Esophagus squamous epithelium (tissue), 5 donors: ENCODE results near the gene RPE65. TPM values are rescaled to one million over a fixed set of nuclear protein-coding genes. Genes with fewer than 3 reads are reported as not detected.

Experiments used
- DNase-seq: peaks from one replicate; lab custom pipeline; 2025; lab: John Stamatoyannopoulos, UW
- H3K27ac ChIP-seq, 4 donors: fragments of 200-600 bp; sonication (generic); one replicate each; pipeline ENCODE4 v1.5.1; 2016 to 2019; ENCODE audit warnings: mild to moderate bottlenecking in 1 of 4
- H3K27me3 ChIP-seq, 4 donors: fragments of 200-600 bp; sonication (generic); 1 replicate in 3 of 4; 2 replicates in 1 of 4; pipeline versions ENCODE4 v1.5.1 to v1.6.0; 2017 to 2021; ENCODE audit warnings: antibody characterized with exemption in 1 of 4
- H3K36me3 ChIP-seq, 3 donors: fragments of 200-600 bp; sonication (generic); one replicate each; pipeline ENCODE4 v1.5.1; 2016 to 2019
- H3K4me1 ChIP-seq, 3 donors: fragments of 200-600 bp; sonication (generic); one replicate each; pipeline ENCODE4 v1.5.1; 2017 to 2019
- H3K4me3 ChIP-seq, 4 donors: fragments of 200-600 bp; sonication (generic); 1 replicate in 3 of 4; 2 replicates in 1 of 4; pipeline ENCODE4 v1.5.1; 2016 to 2019; ENCODE audit warnings: mild to moderate bottlenecking in 2 of 4, moderate library complexity in 1 of 4
- H3K9me3 ChIP-seq, 3 donors: fragments of 200-600 bp; sonication (generic); one replicate each; pipeline ENCODE4 v1.5.1; 2016 to 2019
- CTCF ChIP-seq, 6 experiments: fragments of 450-650 bp in 4 of 6; fragments of 200-600 bp in 2 of 6; sonication (generic) in 2 of 6; IDR thresholded peaks; one replicate each; pipeline ENCODE4 v1.5.1; 2016 to 2019; ENCODE audit warnings: antibody characterized with exemption in 6 of 6, mild to moderate bottlenecking in 4 of 6, moderate library complexity in 4 of 6
- POLR2A ChIP-seq, 4 donors: fragments of 450-650 bp; IDR thresholded peaks; one replicate each; pipeline ENCODE4 v1.6.1; 2017; ENCODE audit warnings: antibody characterized with exemption in 4 of 4, mild to moderate bottlenecking in 4 of 4, moderate library complexity in 3 of 4
- WGBS, 2 donors: methylation state at CpG; one replicate each; pipeline ENCODE4 v1.1.5; 2018; 5-methylcytosine and 5-hydroxymethylcytosine counted together
- intact Hi-C: fragments of 100-400 bp; cut with DNase I; formaldehyde crosslinking; loops from one replicate; pipeline ENCODE4 v1.15.0; 2022
- total RNA-seq, 4 donors: library from RNA; depleted of rRNA; stranded (reverse); fragments of >200 nt; gene quantifications; one replicate each; pipeline ENCODE4 v1.1.0, GENCODE V29; 2016
- donor health status: DM: yes; HTN: yes; CAD: no.

RPE65 gene
- not detected for total RNA-seq

DNA sequence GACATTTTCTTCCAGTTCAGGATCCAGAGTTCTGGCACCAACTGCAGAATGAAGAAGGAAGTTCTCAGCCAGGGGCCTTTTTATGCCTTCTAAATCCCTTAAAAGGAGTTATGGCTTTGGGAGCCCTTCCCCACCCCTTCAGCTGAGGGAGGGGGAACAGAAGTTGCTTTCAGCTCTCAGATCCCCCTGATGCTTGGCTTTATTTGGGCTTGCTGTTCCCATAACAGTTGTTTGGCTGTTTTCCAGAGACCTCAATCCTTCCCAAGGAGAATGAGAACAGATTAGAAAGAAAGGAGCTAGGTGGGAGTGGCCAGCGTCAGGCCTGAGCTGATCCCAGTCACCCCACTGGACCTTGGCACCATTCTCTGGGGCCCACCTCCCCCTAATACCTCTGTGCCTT lies at the start of gene RPE65:
Gene RPE65 (minus strand): TSS at position 54 of the 400 bp plus-strand sequence. CDS start 49 bp downstream, at position 5.
- Histone ChIP-seq H3K4me3 (no peak within 1 kb of the TSS), H3K9me3 (no peaks in the 10 kb centered on the region), H3K27ac (no peak within 1 kb of the TSS), H3K4me1 (peaks cover 0 to 20% (median 0%) of the 10 kb centered on the region in 3 donors), H3K36me3 (no peaks in the 10 kb centered on the region), H3K27me3 (no peaks in the 10 kb centered on the region)
- intact Hi-C loops, result no loop called here
- DNase-seq, result no peak
- 33 to 38% methylated on average over 1 of the region's 1 CpG for WGBS, 2 donors
- TF ChIP-seq CTCF (IDR thresholded peaks at IDR 0.05) (no peak), POLR2A (IDR thresholded peaks at IDR 0.05) (no peak)

DNA sequence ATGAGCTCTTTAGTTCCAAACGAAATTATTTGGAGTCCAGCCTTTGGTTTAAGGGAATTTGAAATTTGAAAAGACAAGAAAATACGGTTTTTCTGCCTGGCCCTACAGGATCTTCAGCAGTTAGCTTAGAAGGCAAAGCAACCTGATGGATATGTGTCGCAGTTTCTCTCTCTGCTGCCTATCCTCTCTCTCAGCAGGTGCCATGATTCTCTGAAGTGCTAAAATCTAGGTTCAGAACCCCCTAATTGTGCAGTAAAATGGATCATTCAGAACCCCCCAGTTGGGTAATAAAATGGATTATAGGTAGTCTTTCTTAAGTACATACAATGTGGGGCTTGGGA lies 47.6 kb upstream of the RPE65 start:
- peak overlapping the region in 3 of 4 donors; percentile 41 to 75 (median 59) for H3K27ac ChIP-seq
- no peak for DNase-seq
- no peaks in the 10 kb centered on the region for H3K9me3 ChIP-seq
- H3K4me1 ChIP-seq, result peaks cover 0 to 28% (median 12%) of the 10 kb centered on the region in 3 donors
- no peak for TF ChIP-seq POLR2A (IDR thresholded peaks at IDR 0.05)
- no peak for TF ChIP-seq CTCF (IDR thresholded peaks at IDR 0.05)
- intact Hi-C loops, result no loop called here
- peak overlapping the region; percentile 55 to 79 (median 65) for H3K4me3 ChIP-seq
- 7 to 21% methylated on average over 2 to 3 of the region's 3 CpGs for WGBS, 2 donors
- H3K27me3 ChIP-seq, result no peaks in the 10 kb centered on the region
- no peaks in the 10 kb centered on the region for H3K36me3 ChIP-seq

DNA sequence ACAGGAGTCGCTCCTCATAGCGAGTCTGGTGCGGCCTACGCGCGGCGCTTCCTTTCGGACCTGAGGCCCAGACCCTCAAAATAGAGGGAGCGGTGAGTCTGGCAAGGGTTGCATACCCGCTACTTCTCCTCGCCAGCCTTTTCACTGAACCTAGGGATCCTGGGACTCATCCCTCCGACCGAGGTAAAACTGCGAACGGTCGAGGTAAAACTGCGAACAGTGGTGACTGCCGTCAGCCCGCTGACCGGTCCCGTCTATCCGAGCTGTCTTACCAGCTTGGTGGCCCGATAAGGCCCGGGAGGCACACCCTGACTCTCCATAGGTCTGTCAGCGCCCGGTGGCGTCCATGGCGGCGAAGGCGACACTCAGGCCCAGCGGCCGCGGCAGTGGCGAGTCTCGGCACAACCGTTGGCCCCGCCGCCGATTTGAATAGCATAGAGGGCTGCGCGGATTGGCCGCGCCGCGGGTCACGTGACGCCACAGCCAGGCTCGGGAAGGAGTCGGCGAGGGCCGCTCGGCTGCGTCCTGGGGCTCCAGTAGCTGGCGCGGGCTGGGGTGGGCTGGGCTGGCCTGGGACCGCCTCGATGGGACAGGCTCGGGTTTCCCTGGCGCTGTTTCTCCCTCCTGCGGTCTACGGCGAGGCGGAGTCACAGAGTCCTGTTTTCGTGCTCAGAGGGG lies 47.1 kb upstream of the RPE65 start, which contains the start of gene DEPDC1:
Gene DEPDC1 (minus strand): TSS at position 403 of the 678 bp plus-strand sequence. CDS start 83 bp downstream, at position 320.
- Histone ChIP-seq H3K36me3 (no peaks in the 10 kb centered on the region), H3K9me3 (no peaks in the 10 kb centered on the region), H3K4me1 (peaks cover 0 to 28% (median 12%) of the 10 kb centered on the region in 3 donors), H3K4me3 (peak within 1 kb of the TSS; percentile 55 to 79 (median 65)), H3K27ac (peak within 1 kb of the TSS in 3 of 4 donors; percentile 41 to 75 (median 59)), H3K27me3 (no peaks in the 10 kb centered on the region)
- WGBS, 2 donors, result 0 to 3% methylated on average over 15 to 16 of the region's 64 CpGs
- intact Hi-C loops, result no loop called here
- TF ChIP-seq POLR2A (IDR thresholded peaks at IDR 0.05) (no peak), CTCF (IDR thresholded peaks at IDR 0.05) (no peak)
- peak; percentile 34 for DNase-seq

DNA sequence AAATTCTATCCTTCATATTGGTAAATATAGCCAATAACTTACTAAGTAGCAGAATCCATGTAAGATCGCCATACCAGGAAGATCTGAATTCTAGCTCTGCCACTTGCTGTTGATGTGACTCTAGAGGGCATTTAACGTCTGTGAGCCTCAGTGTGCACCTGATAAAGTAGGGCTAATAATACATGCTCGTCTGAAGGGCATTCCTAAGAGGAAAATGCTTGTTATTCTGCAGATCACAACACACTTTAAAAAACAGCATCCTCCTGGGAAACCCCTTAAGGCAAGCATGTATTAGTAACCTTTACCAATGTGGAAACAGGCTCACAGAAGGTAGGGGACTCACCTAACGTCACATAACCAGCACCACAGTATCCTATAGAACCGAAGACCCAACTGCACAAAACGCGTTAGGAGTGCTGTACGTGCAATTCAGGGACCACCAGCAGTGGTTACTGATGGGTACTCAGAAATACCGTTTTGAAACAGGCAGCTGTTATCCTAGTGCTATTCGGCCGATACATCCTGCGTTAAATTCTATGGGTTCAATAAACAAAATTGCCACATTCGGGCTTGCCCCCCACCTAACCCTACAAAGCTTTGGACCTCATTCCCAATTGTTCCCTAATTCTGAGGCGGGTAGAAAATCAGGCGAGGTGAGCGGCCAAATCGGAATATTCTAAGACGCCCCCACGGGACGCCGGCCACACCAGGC lies 46.4 kb upstream of the RPE65 start:
- DNase-seq, result no peak
- intact Hi-C loops, result no loop called here
- Histone ChIP-seq H3K4me3 (peak overlapping the region; percentile 55 to 79 (median 65)), H3K36me3 (no peaks in the 10 kb centered on the region), H3K27ac (peak overlapping the region in 3 of 4 donors; percentile 41 to 75 (median 59)), H3K27me3 (no peaks in the 10 kb centered on the region), H3K9me3 (no peaks in the 10 kb centered on the region), H3K4me1 (peaks cover 0 to 28% (median 12%) of the 10 kb centered on the region in 3 donors)
- 8 to 10% methylated on average over 18 to 20 of the region's 21 CpGs for WGBS, 2 donors
- no peak for TF ChIP-seq POLR2A (IDR thresholded peaks at IDR 0.05)

GRCh38 chr1:68495532-68495931 lies 45.8 kb upstream of the RPE65 start:
- H3K27me3 ChIP-seq, result no peaks in the 10 kb centered on the region
- 53 to 57% methylated on average over 3 of the region's 3 CpGs for WGBS, 2 donors
- no peak overlapping the region for H3K27ac ChIP-seq
- peak overlapping the region in 1 of 4 donors; percentile 79 for H3K4me3 ChIP-seq
- no peak for DNase-seq
- intact Hi-C loops, result no loop called here
- H3K9me3 ChIP-seq, result no peaks in the 10 kb centered on the region
- TF ChIP-seq POLR2A (IDR thresholded peaks at IDR 0.05) (no peak), CTCF (IDR thresholded peaks at IDR 0.05) (no peak)
- H3K36me3 ChIP-seq, result no peaks in the 10 kb centered on the region
- peaks cover 0 to 28% (median 12%) of the 10 kb centered on the region in 3 donors for H3K4me1 ChIP-seq
